Activated CD4-positive, alpha-beta T cell treated with anti-CD3 and anti-CD28 coated beads for 1 hour (primary cell): ENCODE results near the gene ACACB.

ENCODE experiments used
- DNase-seq: peaks from one replicate; pipeline ENCODE4 v3.0.0-alpha.2; 2020

ACACB gene

DNA sequence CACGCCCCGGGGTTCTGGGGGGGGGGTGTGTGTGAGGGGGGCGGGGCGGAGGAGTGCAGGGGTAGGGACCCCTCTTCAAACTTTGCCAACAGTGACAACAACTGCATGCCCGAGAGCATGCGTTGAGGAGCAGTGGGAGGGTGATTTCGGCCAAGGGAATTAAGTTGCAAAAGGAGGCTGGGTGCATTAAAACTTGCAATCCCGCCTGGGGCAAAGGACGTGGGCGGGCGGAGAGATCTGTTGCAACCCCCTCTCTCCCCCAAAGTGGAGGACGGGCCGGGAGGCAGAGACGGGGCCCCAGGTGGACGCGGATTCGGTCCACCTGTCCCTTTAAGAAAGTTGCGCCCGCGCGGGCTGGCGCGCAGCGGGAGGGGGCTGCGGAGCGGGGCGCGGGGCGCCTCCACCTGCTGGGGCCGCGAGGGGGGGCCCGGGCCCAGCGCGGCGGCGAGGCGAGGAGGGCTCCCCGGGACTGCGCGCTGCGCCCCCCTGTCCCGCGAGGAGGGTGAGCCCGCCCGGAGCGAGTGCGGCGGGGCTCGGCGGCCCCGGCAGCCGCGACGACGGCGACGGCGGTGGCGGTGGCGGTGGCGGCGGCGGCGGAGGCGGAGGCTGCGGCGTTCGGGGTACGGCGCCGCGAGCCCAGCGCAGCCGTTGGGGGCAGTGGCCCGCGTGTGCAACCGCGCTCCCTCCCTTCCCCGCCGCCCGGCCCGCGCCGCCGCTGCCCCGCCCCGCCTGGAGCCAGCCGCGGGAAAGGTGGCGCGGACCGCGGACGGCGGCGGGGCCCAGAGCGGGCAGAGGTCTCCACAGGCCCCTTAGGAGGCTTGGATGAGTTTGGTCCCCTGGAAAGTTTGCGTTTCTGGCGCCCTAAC lies 193.2 kb downstream of the ACACB start:
- no peak for DNase-seq

DNA sequence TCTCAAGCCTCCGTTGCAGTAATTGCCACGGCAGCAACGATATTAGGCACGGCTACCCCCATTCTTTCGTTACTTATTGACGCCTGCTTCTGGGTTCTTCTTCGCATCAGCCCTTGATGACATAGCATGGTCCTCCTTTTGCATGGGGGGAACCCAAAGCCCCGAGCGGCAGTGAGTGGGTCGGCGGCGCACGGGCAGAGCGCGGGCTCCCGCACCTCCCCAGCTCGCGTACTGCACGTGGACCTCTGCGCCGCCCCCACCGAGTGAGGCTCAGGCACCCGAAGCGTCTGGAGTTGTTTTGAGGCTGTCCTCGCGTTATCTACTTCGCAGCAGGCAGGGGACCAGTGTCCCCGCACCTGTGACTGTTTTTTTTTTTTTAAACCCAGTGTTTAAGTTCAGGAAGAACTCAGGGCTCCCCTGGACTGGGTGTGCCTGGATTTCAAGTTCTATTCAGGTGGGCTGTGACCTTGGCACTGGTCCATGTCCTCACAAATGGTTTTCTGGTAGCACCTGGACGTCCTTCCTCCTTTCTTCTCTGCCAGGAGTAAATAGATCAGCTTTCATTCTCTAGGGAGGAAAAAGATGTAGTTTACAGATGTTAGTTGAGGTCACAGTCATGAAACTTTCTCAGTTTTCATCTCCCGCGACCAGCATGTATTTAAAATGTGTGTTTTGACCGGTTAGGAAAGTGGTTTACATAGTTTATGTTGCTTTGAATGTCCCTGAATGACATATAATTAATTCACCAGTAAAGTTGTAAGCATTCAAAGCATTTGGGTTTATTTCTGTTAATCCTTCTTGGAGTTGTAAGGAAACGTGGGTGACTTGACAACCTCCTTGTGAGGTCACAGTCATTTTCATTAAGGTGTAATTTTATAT lies 194.1 kb downstream of the ACACB start:
- no peak for DNase-seq
